Body of pancreas (tissue), 4 donors: ENCODE results near the gene ST3GAL3.

Experiments used
- POLR2A ChIP-seq, 3 donors: fragments of 450-650 bp; IDR thresholded peaks; one replicate each; pipeline ENCODE4 v1.6.1; 2016; ENCODE audit warnings: antibody characterized with exemption in 3 of 3, mild to moderate bottlenecking in 2 of 3
- TF ChIP-seq, protein P1 (sequence below), 7 experiments: fragments of 450-650 bp in 4 of 7; fragments of 200-600 bp in 3 of 7; sonication (generic) in 3 of 7; IDR thresholded peaks; one replicate each; pipeline ENCODE4 v1.5.1; 2016 to 2019; ENCODE audit warnings: antibody characterized with exemption in 7 of 7

DNA sequence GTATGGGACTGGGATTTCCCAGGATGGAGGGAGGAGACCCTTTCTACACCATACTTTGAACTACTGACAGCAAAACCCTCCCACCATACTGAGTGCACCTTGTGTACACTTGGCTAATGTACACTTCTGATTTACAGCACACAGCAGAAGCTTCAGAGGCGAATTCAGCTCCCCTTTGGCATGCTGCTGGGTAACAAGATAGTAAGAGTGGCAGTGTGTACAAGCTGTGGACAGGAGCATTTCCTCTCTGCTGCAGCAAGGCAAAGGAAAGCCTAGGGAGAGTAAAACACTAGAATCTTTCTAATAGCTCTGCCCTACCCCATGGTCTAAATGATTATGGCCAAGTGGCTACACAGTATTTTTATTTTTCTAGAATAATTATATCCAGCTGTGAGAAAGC is 142.3 kb downstream of the ST3GAL3 start:
- TF ChIP-seq, protein P1, sequence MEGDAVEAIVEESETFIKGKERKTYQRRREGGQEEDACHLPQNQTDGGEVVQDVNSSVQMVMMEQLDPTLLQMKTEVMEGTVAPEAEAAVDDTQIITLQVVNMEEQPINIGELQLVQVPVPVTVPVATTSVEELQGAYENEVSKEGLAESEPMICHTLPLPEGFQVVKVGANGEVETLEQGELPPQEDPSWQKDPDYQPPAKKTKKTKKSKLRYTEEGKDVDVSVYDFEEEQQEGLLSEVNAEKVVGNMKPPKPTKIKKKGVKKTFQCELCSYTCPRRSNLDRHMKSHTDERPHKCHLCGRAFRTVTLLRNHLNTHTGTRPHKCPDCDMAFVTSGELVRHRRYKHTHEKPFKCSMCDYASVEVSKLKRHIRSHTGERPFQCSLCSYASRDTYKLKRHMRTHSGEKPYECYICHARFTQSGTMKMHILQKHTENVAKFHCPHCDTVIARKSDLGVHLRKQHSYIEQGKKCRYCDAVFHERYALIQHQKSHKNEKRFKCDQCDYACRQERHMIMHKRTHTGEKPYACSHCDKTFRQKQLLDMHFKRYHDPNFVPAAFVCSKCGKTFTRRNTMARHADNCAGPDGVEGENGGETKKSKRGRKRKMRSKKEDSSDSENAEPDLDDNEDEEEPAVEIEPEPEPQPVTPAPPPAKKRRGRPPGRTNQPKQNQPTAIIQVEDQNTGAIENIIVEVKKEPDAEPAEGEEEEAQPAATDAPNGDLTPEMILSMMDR (IDR thresholded peaks at IDR 0.05), result no peak
- TF ChIP-seq POLR2A (IDR thresholded peaks at IDR 0.05), result no peak
